SK-MEL-5 (cell line): ENCODE data around the gene PGRMC1. TPM values are rescaled to one million over a fixed set of nuclear protein-coding genes. Genes with fewer than 3 reads are reported as not detected.
"Not testable (repeated sequence)": the region's sequence is repeated elsewhere in the genome, so short reads cannot be mapped to it uniquely, and the experiment has no call there.

Source experiments
- DNase-seq: peaks from one replicate; pipeline ENCODE4 v3.0.0-alpha.2; 2016; ENCODE audit warnings: low read depth, low spot score
- in situ Hi-C: cut with HindIII; loops from 2 replicates; pipeline ENCODE4 v1.10.0; 2016; ENCODE audit warnings: low sequenced_read_pairs, high pct_unique_total_duplicates, low pct_unique_long_range_greater_than_20kb
- polyA plus RNA-seq, 2 experiments: library from polyadenylated mRNA; depleted of rRNA; stranded (reverse); fragments of >200 nt; gene quantifications; 2 replicates each; pipeline ENCODE4 v1.2.3, GENCODE V29; 2015
- total RNA-seq: library from RNA; depleted of rRNA; stranded (reverse); fragments of >200 nt; shearing (Covaris generic); gene quantifications from 2 replicates; pipeline ENCODE4 v1.2.3, GENCODE V29; 2014; rRNA removed

Gene PGRMC1
- 93.8 and 109 TPM in 2 replicates for total RNA-seq
- 87.1 and 89.1 TPM in 2 replicates for polyA plus RNA-seq (2015; cell fraction: cytosol; rRNA removed)
- polyA plus RNA-seq (2015; cell fraction: nucleus; rRNA removed), result 15.5 and 24.1 TPM in 2 replicates

- DNase-seq, result peak; percentile 71
- in situ Hi-C loops, result no loop called here
Observed at GRCh38 chrX:119235872-119236622, at the start of gene PGRMC1. Gene PGRMC1, plus strand, starts transcription at chrX:119236285. Its CDS starts 79 bp downstream, at chrX:119236364.

DNA sequence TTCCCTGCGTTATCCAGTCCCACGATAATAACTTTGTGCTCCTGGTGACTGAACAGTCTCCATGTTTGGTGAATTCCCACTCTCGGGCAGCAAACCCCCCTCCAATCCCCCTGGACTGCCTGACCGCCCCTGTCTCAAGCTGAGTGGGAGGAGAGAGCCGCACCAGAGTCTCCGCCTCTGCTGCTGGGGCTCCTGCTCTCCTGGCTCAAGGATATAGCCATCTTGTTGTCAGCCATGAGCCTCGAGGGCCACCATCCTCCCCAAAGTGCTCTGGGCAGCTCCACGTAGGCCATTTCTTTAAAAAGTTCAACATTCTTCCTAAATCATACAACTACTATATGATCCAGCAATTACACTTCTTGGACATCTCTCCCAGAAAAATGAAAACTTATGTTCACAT, 49.3 kb upstream of the PGRMC1 start:
- DNase-seq, result no peak

DNA sequence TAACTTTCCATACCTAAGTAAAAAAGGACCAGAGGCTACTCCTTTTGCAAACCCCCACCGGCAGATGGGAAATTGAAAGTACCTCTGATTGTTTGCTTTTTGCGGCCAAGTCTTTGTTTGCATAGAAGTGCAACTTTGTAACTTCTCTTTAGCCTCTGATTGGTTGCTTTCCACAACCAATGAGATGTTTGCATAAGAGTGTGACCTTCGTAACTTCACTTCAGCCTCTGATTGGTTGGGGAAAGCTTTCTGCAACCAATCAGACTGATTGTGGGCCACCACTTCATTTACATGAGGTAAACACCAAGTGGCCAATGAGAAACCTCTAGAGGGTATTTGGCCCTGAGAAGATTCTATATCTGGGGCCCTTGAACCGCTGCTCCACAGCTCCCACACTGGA, 48.8 kb upstream of the PGRMC1 start:
- DNase-seq, result peak; percentile 1
- in situ Hi-C loops, result no loop called here

More for the DNA sequence above, 49.3 kb upstream of the PGRMC1 start:
- in situ Hi-C loops, result no loop called here

GRCh38 chrX:119189115-119189514, 47.0 kb upstream of the PGRMC1 start:
- peak; percentile 22 for DNase-seq
- in situ Hi-C loops, result no loop called here

DNA sequence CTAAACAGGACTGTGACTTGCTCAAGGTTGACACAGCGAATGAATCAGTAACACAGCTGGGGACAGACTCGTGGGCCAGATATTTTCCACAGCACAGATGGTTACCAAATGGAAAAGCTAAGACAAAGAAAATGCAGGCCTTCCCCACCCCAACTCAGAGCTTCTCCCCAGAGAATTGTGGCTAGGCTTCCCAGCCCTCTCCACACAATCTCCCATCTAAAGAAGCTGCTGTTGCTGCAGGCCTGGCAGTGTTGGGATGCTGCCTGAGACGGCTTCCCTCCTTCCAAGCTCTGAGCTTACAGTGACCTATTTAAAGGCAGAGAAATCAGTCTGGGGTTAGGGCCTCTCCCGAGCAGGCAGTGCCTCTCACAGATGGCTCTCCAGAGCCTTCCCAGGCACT, 46.5 kb upstream of the PGRMC1 start:
- in situ Hi-C loops, result no loop called here
- no peak for DNase-seq

DNA sequence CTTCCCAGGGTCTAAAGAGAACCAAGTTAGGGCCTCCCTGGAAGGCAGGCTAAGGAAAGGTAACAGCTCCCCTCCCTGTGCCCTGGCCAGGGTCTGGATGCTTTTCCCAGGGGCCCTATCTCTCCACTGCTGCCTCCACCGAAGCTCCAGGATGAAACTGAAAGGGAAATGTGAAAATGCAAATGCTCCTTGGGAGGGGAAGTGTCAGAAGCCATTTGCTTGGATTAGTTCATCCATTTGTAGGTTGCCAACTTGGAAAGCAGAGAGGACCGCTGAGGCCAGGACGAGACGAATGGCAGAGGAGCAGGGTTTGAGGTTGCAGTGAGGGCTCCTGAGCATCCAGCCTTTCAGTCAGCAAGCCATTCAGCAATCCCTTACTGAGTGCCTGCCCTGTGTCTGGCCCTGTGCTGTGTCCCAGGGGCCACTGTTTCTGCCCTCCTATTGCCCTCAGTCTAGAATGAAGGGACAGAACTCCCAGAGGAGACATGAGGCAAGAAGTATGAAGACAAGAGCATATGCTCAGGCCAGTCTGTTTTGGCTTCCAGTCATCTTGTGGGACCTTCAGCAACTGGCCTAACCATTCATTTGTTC, 45.9 kb upstream of the PGRMC1 start:
- in situ Hi-C loops, result no loop called here
- no peak for DNase-seq

DNA sequence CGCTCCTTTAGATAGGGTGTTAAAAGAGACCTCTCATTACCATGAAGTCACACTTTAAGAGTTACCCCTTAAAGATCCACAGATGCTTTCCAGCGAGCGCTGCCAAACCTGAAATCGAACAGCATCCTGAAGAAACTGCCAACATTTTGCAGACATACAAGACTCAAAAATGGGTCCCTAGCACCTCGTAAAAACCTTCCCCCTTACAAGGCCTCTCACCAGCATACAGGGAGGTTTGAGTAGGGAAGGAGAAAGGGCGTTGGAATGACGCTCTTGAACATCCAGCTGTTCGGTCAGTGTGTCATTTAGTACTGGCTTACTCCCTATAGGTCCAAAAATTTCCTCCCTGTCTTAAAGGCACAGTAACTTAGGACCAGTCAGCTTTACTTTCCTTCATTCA, 45.3 kb upstream of the PGRMC1 start:
- peak; percentile 1 for DNase-seq
- in situ Hi-C loops, result no loop called here

DNA sequence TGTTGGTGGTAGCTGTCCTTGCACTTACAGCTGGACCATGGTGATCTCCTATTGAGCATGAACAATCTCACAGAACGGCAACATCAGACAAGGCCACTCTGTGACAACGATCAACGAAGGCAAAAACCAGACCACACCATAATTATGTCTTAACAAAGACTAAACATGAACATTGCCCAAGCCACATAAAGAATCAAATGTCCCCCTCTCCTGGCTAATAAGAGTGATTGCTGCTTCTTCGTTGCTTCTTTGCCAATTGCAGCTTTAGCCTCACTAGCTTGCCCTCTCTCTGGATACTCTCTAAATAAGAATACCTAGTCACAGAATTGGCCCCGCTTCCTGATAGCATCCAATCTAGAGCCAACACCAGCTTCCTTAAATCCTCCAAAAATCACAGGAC, 41.5 kb upstream of the PGRMC1 start:
- in situ Hi-C loops, result no loop called here
- DNase-seq, result peak; percentile 36

DNA sequence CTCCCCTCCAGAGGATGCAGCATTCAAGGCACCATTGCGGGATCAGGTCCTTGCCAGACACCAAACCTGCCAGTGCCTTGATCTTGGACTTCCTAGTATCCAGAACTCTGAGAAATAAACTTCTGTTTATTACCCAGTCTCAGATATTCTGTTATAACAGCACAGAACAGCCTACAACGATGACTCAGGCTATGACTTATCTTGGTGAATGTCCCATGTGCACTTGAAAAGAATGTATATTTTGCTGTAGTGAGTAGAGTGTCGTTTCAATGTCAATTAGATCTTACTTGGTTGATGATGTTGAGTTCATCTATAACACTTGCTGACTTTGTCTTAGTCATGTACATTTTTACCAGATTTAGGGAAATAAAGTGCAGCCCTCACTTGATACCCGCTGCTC, 34.5 kb upstream of the PGRMC1 start:
- no peak for DNase-seq
- in situ Hi-C loops, result no loop called here

DNA sequence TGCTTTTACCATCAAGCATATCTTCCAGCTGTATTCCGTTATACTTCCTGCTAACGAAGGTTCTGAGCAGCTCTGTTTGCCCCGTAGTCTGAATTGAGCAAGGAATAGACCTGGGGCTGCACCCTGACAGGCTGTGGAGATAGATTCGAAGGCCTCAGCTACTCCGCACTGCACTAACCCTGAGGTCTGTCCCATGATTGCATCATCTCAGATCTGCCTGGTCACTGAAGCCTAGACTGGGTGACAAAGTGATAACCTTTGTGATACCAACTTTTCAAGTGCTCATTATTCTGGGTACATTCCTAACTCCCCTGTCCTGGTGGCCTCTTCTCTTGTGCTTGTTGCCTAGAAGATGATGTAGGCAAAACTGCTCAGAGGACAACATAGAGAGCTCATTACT, 29.9 kb upstream of the PGRMC1 start:
- in situ Hi-C loops, result no loop called here
- DNase-seq, result no peak

- DNase-seq, in situ Hi-C loops: not testable (repeated sequence)
Observed at GRCh38 chrX:119207483-119207882, 28.6 kb upstream of the PGRMC1 start.

DNA sequence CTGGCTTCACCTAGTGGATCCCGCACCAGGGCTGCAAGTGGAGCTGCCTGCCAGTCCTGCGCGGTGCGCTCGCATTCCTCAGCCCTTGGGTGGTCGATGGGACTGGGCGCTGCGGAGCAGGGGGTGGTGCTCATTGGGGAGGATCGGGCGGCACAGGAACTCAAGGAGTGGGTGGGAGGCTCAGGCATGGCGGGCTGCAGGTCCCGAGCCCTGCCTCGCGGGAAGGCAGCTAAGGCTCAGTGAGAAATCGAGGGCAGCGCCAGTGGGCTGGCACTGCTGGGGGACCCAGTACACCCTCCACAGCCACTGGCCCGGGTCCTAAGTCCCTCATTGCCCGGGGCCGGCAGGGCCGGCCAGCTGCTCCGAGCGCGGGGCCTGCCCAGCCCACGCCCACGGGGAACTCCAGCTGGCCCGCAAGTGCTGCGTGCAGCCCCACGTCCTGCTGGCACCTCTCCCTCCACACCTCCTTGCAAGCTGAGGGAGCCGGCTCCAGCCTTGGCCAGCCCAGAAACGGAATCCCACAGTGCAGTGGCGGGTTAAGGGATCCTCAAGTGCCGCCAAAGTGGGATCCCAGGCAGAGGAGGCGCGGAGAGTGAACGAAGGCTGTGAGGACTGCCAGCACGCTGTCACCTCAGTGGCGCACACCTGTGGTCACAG, 27.6 kb upstream of the PGRMC1 start:
- DNase-seq, result no peak
- in situ Hi-C loops, result no loop called here

DNA sequence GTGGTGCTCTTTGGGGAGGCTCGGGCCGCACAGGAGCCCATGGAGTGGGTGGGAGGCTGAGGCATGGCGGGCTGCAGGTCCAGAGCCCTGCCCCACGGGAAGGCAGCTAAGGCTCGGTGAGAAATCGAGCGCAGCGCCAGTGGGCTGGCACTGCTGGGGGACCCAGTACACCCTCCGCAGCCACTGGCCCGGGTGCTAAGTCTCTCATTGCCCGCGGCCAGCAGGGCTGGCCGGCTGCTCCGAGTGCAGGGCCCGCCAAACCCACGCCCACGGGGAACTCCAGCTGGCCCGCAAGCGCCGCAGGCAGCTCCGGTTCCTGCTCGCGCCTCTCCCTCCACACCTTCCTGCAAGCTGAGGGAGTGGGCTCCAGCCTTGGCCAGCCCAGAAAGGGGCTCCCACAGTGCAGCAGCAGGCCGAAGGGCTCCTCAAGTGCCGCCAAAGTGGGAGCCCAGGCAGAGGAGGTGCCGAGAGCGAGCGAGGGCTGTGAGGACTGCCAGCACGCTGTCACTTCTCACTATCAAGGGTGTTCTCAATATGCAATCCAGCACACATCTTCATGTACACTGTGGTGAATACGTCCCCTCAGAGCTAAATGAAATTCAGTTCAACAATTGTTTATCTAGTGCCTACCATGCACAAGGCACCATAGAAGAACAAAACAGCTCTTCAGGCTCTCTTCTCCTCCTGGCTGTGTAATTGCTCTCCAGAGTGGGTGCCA, 25.0 kb upstream of the PGRMC1 start:
- DNase-seq, in situ Hi-C loops: not testable (repeated sequence)

DNA sequence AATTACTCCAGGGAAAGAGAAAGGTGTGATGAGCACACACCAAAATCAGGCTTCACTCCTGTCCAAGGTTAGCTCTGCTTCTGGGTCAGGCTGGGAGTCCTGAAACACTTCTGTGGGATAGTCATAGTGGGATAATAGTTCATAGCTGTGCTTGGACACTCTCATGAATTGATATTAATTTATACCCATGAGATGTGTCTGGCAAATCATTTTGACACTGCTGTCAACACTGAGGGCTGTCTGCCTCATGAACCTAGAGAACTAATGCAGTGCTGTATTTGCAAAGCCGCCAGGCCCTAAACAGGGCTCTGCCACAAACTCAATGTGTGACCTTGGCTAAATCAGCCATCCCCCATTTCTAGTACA, 24.5 kb upstream of the PGRMC1 start:
- in situ Hi-C loops, result no loop called here
- DNase-seq, result no peak

GRCh38 chrX:119218198-119218597, 17.9 kb upstream of the PGRMC1 start:
- in situ Hi-C loops, result no loop called here
- peak; percentile 40 for DNase-seq

GRCh38 chrX:119222932-119223331, 13.2 kb upstream of the PGRMC1 start:
- no peak for DNase-seq
- in situ Hi-C loops, result no loop called here

DNA sequence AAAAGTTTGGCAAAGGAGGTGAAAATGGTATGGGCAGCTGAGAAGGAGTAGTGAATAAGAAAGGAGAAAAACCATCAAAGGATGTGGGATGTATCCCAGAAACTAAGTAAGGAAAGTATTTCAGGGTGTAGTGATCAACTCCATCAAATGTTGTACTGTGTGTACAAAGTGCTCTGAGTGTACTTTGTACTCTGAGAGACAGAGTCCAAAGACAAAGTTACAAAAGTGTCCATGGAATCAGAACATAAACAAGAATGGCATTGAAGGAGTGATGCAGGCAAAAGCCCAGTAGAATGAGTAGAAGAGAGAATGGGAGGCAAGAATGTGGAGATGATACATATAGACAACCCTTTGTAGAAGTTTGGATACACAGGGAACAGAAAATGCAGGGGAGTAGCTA, 12.3 kb upstream of the PGRMC1 start:
- in situ Hi-C loops, result no loop called here
- DNase-seq, result no peak

DNA sequence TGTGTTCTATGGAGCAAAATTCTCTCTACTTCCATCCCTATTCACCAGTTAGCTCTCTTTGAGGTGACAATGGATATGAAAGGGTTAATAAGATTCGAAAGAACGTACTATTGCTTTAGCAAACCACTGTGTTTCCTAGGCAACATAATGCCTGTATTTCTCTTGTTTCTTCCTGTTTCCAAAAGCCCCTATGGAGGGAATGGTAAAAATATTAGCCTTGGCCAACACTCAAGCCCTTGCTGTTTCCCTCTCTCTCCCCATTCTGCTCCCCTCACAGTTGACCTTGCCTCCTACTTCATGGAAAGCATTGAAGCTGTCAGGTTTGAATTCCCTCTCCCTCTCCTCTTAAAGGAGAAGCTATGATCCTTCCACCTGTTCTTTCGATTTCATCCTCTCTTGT, 9.6 kb upstream of the PGRMC1 start:
- in situ Hi-C loops, result no loop called here
- no peak for DNase-seq
